T-cell (primary cell): ENCODE results near the gene LGMN. TPM values are rescaled to one million over a fixed set of nuclear protein-coding genes. Genes with fewer than 3 reads are reported as not detected.
"Not testable (repeated sequence)": the region's sequence is repeated elsewhere in the genome, so short reads cannot be mapped to it uniquely, and the experiment has no call there.

Experiments
- ATAC-seq, 4 experiments: fragments of 200-7000 bp in 3 of 4; fragments of 150-1000 bp in 1 of 4; cut with Tn5 transposase; replicated peaks in 1 of 4; 1 replicate in 3 of 4; 2 replicates in 1 of 4; pipeline ENCODE4 v1.10.0; 2021; ENCODE audit warnings: moderate library complexity in 3 of 4, mild to moderate bottlenecking in 2 of 4, moderate number of reproducible peaks in 1 of 4
- CTCF ChIA-PET, 2 donors: fragments of 300-600 bp; sonication (Branson Sonifier 250); formaldehyde crosslinking; loops; one replicate each; lab custom pipeline; 2022; ENCODE audit warnings: antibody characterized with exemption in 2 of 2; lab: Charles Lee
- POLR2A ChIA-PET, 2 donors: fragments of 300-600 bp; sonication (Branson Sonifier 250); formaldehyde crosslinking; loops; one replicate each; lab custom pipeline; 2022; ENCODE audit warnings: antibody characterized with exemption in 2 of 2; lab: Charles Lee
- DNase-seq, 35 experiments: peaks; one replicate each; pipeline versions ENCODE4 v3.0.0 to v3.0.0-alpha.2; 2013 to 2023
- H3K27ac ChIP-seq: one replicate; pipeline ENCODE4 v1.5.1; 2013; ENCODE audit warnings: low read length
- H3K27me3 ChIP-seq, 2 experiments: replicated peaks in 1 of 2; 1 replicate in 1 of 2; 2 replicates in 1 of 2; pipeline versions ENCODE4 v1.6.1 to v1.7.0; 2013; ENCODE audit warnings: low read length in 1 of 2, mixed read lengths in 1 of 2; ENCODE audit not compliant: control insufficient read depth in 2 of 2, insufficient read depth in 2 of 2; ENCODE audit errors: extremely low read depth in 1 of 2
- H3K36me3 ChIP-seq, 2 donors: 1 replicate in 1 of 2; 2 replicates in 1 of 2; pipeline versions ENCODE4 v1.6.1 to v1.7.0; 2013; ENCODE audit warnings: low read length in 1 of 2; ENCODE audit not compliant: control insufficient read depth in 2 of 2, insufficient read depth in 1 of 2; ENCODE audit errors: extremely low read depth in 1 of 2
- H3K4me1 ChIP-seq, 2 experiments: 1 replicate in 1 of 2; 2 replicates in 1 of 2; pipeline versions ENCODE4 v1.6.1 to v1.7.0; 2013; ENCODE audit warnings: low read length in 2 of 2, mixed read lengths in 1 of 2; ENCODE audit not compliant: insufficient read depth in 2 of 2, control insufficient read depth in 1 of 2; ENCODE audit errors: extremely low read depth in 1 of 2
- H3K4me3 ChIP-seq, 2 donors: 1 replicate in 1 of 2; 2 replicates in 1 of 2; pipeline versions ENCODE4 v1.5.1 to v1.7.0; 2013; ENCODE audit warnings: mild to moderate bottlenecking in 2 of 2, low read length in 1 of 2, moderate library complexity in 1 of 2; ENCODE audit not compliant: control insufficient read depth in 1 of 2; ENCODE audit errors: extremely low read depth in 1 of 2
- H3K9me3 ChIP-seq: 2 replicates; pipeline ENCODE4 v1.7.0; 2013
- H3K27ac Mint-ChIP-seq, 2 donors: one replicate each; pipeline ENCODE4 v1.8.0; 2020 to 2021; ENCODE audit warnings: mild to moderate bottlenecking in 2 of 2, mixed read lengths in 2 of 2
- H3K27me3 Mint-ChIP-seq, 2 donors: one replicate each; pipeline ENCODE4 v1.8.0; 2021 to 2022; ENCODE audit warnings: mixed read lengths in 2 of 2
- H3K36me3 Mint-ChIP-seq: one replicate; pipeline ENCODE4 v1.8.0; 2021; ENCODE audit warnings: mixed read lengths
- H3K4me1 Mint-ChIP-seq, 3 donors: one replicate each; pipeline ENCODE4 v1.8.0; 2020 to 2022; ENCODE audit warnings: mixed read lengths in 3 of 3, mild to moderate bottlenecking in 1 of 3
- H3K4me3 Mint-ChIP-seq, 3 donors: one replicate each; pipeline ENCODE4 v1.8.0; 2020 to 2022; ENCODE audit warnings: mild to moderate bottlenecking in 3 of 3, mixed read lengths in 3 of 3, moderate library complexity in 3 of 3
- H3K9me3 Mint-ChIP-seq, 3 donors: one replicate each; pipeline ENCODE4 v1.8.0; 2020 to 2022; ENCODE audit warnings: mixed read lengths in 3 of 3
- WGBS: methylation state at CpG from one replicate; pipeline ENCODE4 v1.1.5; 2013; ENCODE audit warnings: missing lambda C conversion rate; ENCODE audit not compliant: insufficient coverage; 5-methylcytosine and 5-hydroxymethylcytosine counted together
- total RNA-seq, 35 experiments: library from RNA in 6 of 35; stranded (reverse) in 6 of 35; fragments of 120-200 nt in 1 of 35; gene quantifications; one replicate each; pipeline versions ENCODE4 v1.2.1 to v1.2.4 and lab custom pipeline; 2013 to 2026

Gene LGMN
- total RNA-seq, 5 donors from 2014 or later (not counting 1 experiment from before 2014, with no cell fraction given): 6.1 to 11.1 (median 8.8) TPM

GRCh38 chr14:92755495-92755894 is 7.1 kb upstream of the LGMN start:
- WGBS: 95% methylated on average over 2 of the region's 3 CpGs
- Histone ChIP-seq H3K36me3 (no peaks in the 10 kb centered on the region), H3K27ac (no peak overlapping the region), H3K27me3 (peaks cover 0 to 4% of the 10 kb centered on the region in 2 experiments), H3K9me3 (no peaks in the 10 kb centered on the region), H3K4me1 (peaks cover 3 to 10% of the 10 kb centered on the region in 2 experiments), H3K4me3 (no peak overlapping the region)
- ATAC-seq: no peak
- POLR2A ChIA-PET: interaction anchor here in 1 of 2 donors (0.5 kb wide), 1 partner anchor 14 kb away, joined by 6 read pairs; no protein-coding TSS in a partner anchor
- no peaks in the 10 kb centered on the region for H3K9me3 Mint-ChIP-seq
- no peaks in the 10 kb centered on the region for H3K36me3 Mint-ChIP-seq
- H3K27me3 Mint-ChIP-seq: no peaks in the 10 kb centered on the region
- H3K4me3 Mint-ChIP-seq: no peak overlapping the region
- no peak for DNase-seq
- CTCF ChIA-PET: no interaction called here
- H3K4me1 Mint-ChIP-seq: peaks cover 15 to 19% (median 19%) of the 10 kb centered on the region in 3 donors
- no peak overlapping the region for H3K27ac Mint-ChIP-seq

GRCh38 chr14:92754966-92755365 is 6.5 kb upstream of the LGMN start:
- Mint-ChIP-seq H3K27ac (no peak overlapping the region), H3K4me3 (no peak overlapping the region), H3K36me3 (no peaks in the 10 kb centered on the region), H3K27me3 (no peaks in the 10 kb centered on the region), H3K9me3 (no peaks in the 10 kb centered on the region), H3K4me1 (peaks cover 15 to 20% (median 20%) of the 10 kb centered on the region in 3 donors)
- no peaks in the 10 kb centered on the region for H3K9me3 ChIP-seq
- H3K36me3 ChIP-seq: no peaks in the 10 kb centered on the region
- H3K27me3 ChIP-seq: peaks cover 0 to 8% of the 10 kb centered on the region in 2 experiments
- DNase-seq: no peak
- no peak overlapping the region for H3K4me3 ChIP-seq
- 100% methylated on average over 1 of the region's 1 CpG for WGBS
- ATAC-seq: no peak
- ChIA-PET POLR2A (no interaction called here), CTCF (no interaction called here)
- H3K27ac ChIP-seq: no peak overlapping the region
- peaks cover 3 to 14% of the 10 kb centered on the region in 2 experiments for H3K4me1 ChIP-seq

- Mint-ChIP-seq H3K9me3 (no peaks in the 10 kb centered on the region), H3K27me3 (peaks cover 0 to 5% of the 10 kb centered on the region in 2 donors), H3K4me1 (peaks cover 17 to 29% (median 26%) of the 10 kb centered on the region in 3 donors), H3K4me3 (no peak overlapping the region), H3K36me3 (no peaks in the 10 kb centered on the region), H3K27ac (no peak overlapping the region)
- POLR2A ChIA-PET: no interaction called here
- ATAC-seq (no peak), DNase-seq (no peak)
- WGBS: no CpG with 5 or more reads among the region's 5 CpGs
- peaks cover 0 to 13% of the 10 kb centered on the region in 2 experiments for H3K27me3 ChIP-seq
- H3K4me1 ChIP-seq: peaks cover 2 to 20% of the 10 kb centered on the region in 2 experiments
- no peaks in the 10 kb centered on the region for H3K9me3 ChIP-seq
- no peaks in the 10 kb centered on the region for H3K36me3 ChIP-seq
- H3K4me3 ChIP-seq: no peak overlapping the region
- no peak overlapping the region for H3K27ac ChIP-seq
- CTCF ChIA-PET: no interaction called here
Measured at GRCh38 chr14:92753250-92753649, 4.8 kb upstream of the LGMN start.

DNA sequence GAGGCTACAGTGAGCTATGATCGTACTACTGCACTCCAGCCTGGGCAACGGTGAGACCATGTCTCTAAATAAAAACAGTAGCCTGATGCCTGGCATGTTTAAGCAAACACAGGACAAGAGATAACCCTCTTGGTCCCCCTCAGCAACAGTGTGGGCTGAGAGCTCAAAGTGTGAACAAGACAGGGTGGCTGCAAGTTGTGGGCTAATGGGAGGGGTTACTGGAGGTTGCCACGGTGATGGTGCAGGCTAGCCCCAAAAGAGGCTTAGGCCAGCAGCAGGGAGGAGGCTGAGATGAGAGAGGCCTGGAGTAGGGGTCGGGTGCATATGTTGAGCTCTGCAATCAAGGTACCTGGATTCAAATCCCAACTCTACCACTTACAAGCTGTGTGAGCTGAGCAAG is 3.4 kb upstream of the LGMN start:
- no peak overlapping the region for H3K4me3 ChIP-seq
- H3K9me3 ChIP-seq: no peaks in the 10 kb centered on the region
- H3K4me1 ChIP-seq: peaks cover 9 to 32% of the 10 kb centered on the region in 2 experiments
- 100% methylated on average over 2 of the region's 4 CpGs for WGBS
- no peak overlapping the region for H3K4me3 Mint-ChIP-seq
- no peaks in the 10 kb centered on the region for H3K36me3 Mint-ChIP-seq
- H3K36me3 ChIP-seq: no peaks in the 10 kb centered on the region
- CTCF ChIA-PET: interaction anchor here (0.5 to 1.3 kb wide), 3 partner anchors 62 to 534 kb away, joined by 3 to 9 read pairs (median 4); no protein-coding TSS in a partner anchor
- H3K4me1 Mint-ChIP-seq: peaks cover 31 to 43% (median 40%) of the 10 kb centered on the region in 3 donors
- ATAC-seq (no peak), DNase-seq (no peak)
- peak overlapping the region in 1 of 2 donors; percentile 8 for H3K27ac Mint-ChIP-seq
- no peaks in the 10 kb centered on the region for H3K9me3 Mint-ChIP-seq
- no peak overlapping the region for H3K27ac ChIP-seq
- POLR2A ChIA-PET: no interaction called here
- H3K27me3 Mint-ChIP-seq: peaks cover 3 to 17% of the 10 kb centered on the region in 2 donors
- H3K27me3 ChIP-seq: peaks cover 0 to 25% of the 10 kb centered on the region in 2 experiments

DNA sequence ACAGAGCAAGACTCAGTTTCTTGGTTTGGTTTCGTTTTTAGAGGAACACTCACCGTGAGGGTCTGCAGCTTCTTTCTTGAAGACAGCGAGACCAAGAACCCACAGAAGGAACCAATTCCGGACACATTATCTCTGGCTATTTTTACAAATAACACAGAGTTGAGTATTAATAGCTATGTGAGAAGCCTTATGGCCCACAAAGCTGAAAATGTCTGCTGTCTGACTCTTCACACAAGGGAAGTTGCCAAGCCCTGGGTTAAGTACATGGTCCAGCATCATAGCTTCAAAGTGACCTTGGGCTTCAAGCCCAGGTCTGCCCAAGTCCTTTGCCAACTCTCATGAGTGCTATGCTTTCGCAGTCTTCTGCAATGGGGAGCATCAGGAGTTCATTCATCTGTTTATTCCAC is 2.6 kb upstream of the LGMN start:
- Mint-ChIP-seq H3K27me3 (peaks cover 3 to 17% of the 10 kb centered on the region in 2 donors), H3K4me1 (peaks cover 38 to 46% (median 45%) of the 10 kb centered on the region in 3 donors), H3K9me3 (no peaks in the 10 kb centered on the region), H3K27ac (peak overlapping the region in 1 of 2 donors; percentile 81), H3K36me3 (no peaks in the 10 kb centered on the region), H3K4me3 (peak overlapping the region; percentile 77 to 88 (median 83))
- 79% methylated on average over 2 of the region's 5 CpGs for WGBS
- Histone ChIP-seq H3K36me3 (no peaks in the 10 kb centered on the region), H3K4me3 (peak overlapping the region in 1 of 2 donors; percentile 20), H3K27ac (no peak overlapping the region), H3K9me3 (no peaks in the 10 kb centered on the region), H3K27me3 (peaks cover 0 to 28% of the 10 kb centered on the region in 2 experiments), H3K4me1 (peaks cover 9 to 32% of the 10 kb centered on the region in 2 experiments)
- no peak for ATAC-seq
- CTCF ChIA-PET: interaction anchor here in 1 of 2 donors (0.7 to 1.3 kb wide), 3 partner anchors 27 to 216 kb away, joined by 3 to 4 read pairs (median 3); no protein-coding TSS in a partner anchor
- POLR2A ChIA-PET: interaction anchor here in 1 of 2 donors (0.6 kb wide), 1 partner anchor 470 kb away, joined by 3 read pairs; no protein-coding TSS in a partner anchor
- DNase-seq: peak in 1 of 35 experiments; percentile 8

DNA sequence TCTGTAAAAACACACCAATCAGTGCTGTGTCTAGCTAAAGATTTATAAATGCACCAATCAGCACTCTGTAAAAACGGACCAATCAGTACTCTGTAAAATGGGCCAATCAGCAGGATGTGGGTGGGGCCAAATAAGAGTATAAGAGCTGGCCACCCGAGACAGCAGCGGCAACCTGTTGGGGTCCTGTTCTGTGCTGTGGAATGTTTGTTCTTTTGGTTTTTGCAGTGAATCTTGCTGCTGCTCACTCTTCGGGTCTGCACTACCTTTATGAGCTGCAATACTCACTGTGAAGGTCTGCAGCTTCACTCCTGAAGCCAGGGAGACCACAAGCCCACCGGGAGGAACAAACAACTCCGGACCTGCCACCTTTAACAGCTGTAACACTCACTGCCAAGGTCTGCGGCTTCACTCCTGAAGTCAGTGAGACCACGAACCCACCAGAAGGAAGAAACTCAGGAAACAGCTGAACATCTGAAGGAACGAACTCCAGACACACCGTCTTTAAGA is 1.8 kb upstream of the LGMN start:
- DNase-seq (peak in 34 of 35 experiments; percentile 4 to 70 (median 47)), ATAC-seq (peak; percentile 17 to 33 (median 21))
- WGBS: 5% methylated on average over 9 of the region's 10 CpGs
- H3K9me3 ChIP-seq, H3K36me3 ChIP-seq, POLR2A ChIA-PET, H3K27ac ChIP-seq, H3K36me3 Mint-ChIP-seq, H3K9me3 Mint-ChIP-seq: not testable (repeated sequence)
- H3K4me1 ChIP-seq: peaks cover 9 to 32% of the 10 kb centered on the region in 2 experiments
- peaks cover 0 to 28% of the 10 kb centered on the region in 2 experiments for H3K27me3 ChIP-seq
- H3K4me3 ChIP-seq: peak overlapping the region; percentile 20 to 46
- peak overlapping the region; percentile 77 to 88 (median 83) for H3K4me3 Mint-ChIP-seq
- peak overlapping the region; percentile 74 to 81 for H3K27ac Mint-ChIP-seq
- H3K27me3 Mint-ChIP-seq: peaks cover 3 to 17% of the 10 kb centered on the region in 2 donors
- peaks cover 45 to 48% (median 46%) of the 10 kb centered on the region in 3 donors for H3K4me1 Mint-ChIP-seq
- CTCF ChIA-PET: interaction anchor here (0.6 to 1.1 kb wide), 2 partner anchors 26 to 30 kb away, joined by 3 read pairs; no protein-coding TSS in a partner anchor
